H1 (cell line): ENCODE data around the gene MS4A7. TPM values are rescaled to one million over a fixed set of nuclear protein-coding genes. Genes with fewer than 3 reads are reported as not detected.

Source experiments
- CTCF ChIA-PET: fragments of 300-600 bp; sonication (Branson Sonifier 250); formaldehyde crosslinking; loops from one replicate; lab custom pipeline; 2021; ENCODE audit not compliant: partially characterized antibody; lab: Charles Lee
- POLR2A ChIA-PET: fragments of 300-600 bp; sonication (Branson Sonifier 250); formaldehyde crosslinking; loops from one replicate; lab custom pipeline; 2021; ENCODE audit warnings: inconsistent platforms; ENCODE audit not compliant: partially characterized antibody; lab: Charles Lee
- DNase-seq, 2 experiments: peaks; one replicate each; pipeline versions ENCODE4 v3.0.0 to v3.0.0-alpha.2; 2010 to 2022; ENCODE audit warnings: low spot score in 2 of 2, low read depth in 1 of 2, mixed read lengths in 1 of 2
- FAIRE-seq: peaks from 2 replicates; lab custom pipeline; 2011; peaks lifted over from hg19 to GRCh38; lab: Jason Lieb, UNC
- H2AFZ ChIP-seq: 2 replicates; pipeline ENCODE4 v1.8.1; 2012; ENCODE audit warnings: low read length, inconsistent platforms
- H2AK5ac ChIP-seq: 2 replicates; pipeline ENCODE4 v1.6.1; 2013; ENCODE audit warnings: low read depth, low read length
- H2BK120ac ChIP-seq: replicated peaks from 2 replicates; pipeline ENCODE3; 2013; ENCODE audit warnings: low read depth, low read length, inconsistent platforms
- H2BK12ac ChIP-seq: 2 replicates; pipeline ENCODE4 v1.6.1; 2013; ENCODE audit warnings: low read depth, low read length
- H2BK15ac ChIP-seq: 2 replicates; pipeline ENCODE4 v1.6.1; 2013; ENCODE audit warnings: low read length
- H2BK20ac ChIP-seq: 2 replicates; pipeline ENCODE4 v1.6.1; 2013; ENCODE audit warnings: low read length
- H2BK5ac ChIP-seq: 2 replicates; pipeline ENCODE4 v1.6.1; 2013; ENCODE audit warnings: low read depth, low read length
- H3K14ac ChIP-seq: 2 replicates; pipeline ENCODE4 v1.6.1; 2013; ENCODE audit warnings: inconsistent platforms; ENCODE audit not compliant: insufficient read length
- H3K18ac ChIP-seq: 2 replicates; pipeline ENCODE4 v1.6.1; 2013; ENCODE audit warnings: low read length; ENCODE audit errors: extremely low read depth
- H3K23ac ChIP-seq: 2 replicates; pipeline ENCODE4 v1.6.1; 2013; ENCODE audit warnings: inconsistent platforms; ENCODE audit not compliant: insufficient read length
- H3K23me2 ChIP-seq: 2 replicates; pipeline ENCODE4 v1.6.1; 2013; ENCODE audit warnings: low read depth, low read length
- H3K27ac ChIP-seq: 2 replicates; pipeline ENCODE4 v1.6.1; 2011; ENCODE audit warnings: low read depth, low read length, inconsistent platforms
- H3K27me3 ChIP-seq, 4 experiments: replicated peaks in 1 of 4; 1 replicate in 1 of 4; 2 replicates in 3 of 4; pipeline versions ENCODE4 v1.6.1 to v1.8.1; 2011 to 2013; ENCODE audit warnings: low read length in 3 of 4, mild to moderate bottlenecking in 3 of 4, inconsistent platforms in 2 of 4, mixed read lengths in 2 of 4, moderate library complexity in 1 of 4; ENCODE audit not compliant: control insufficient read depth in 3 of 4, insufficient read depth in 3 of 4; ENCODE audit errors: extremely low read depth in 1 of 4
- H3K36me3 ChIP-seq, 4 experiments: 2 replicates each; pipeline versions ENCODE4 v1.6.1 to v1.8.1; 2011 to 2013; ENCODE audit warnings: mild to moderate bottlenecking in 4 of 4, low read length in 3 of 4, moderate library complexity in 2 of 4, control low read depth in 1 of 4, inconsistent platforms in 1 of 4; ENCODE audit not compliant: insufficient read depth in 4 of 4, control insufficient read depth in 2 of 4
- H3K4ac ChIP-seq: replicated peaks from 2 replicates; pipeline ENCODE3; 2013; ENCODE audit warnings: low read length, low read depth, mixed read lengths, inconsistent platforms; ENCODE audit not compliant: insufficient read length
- H3K4me1 ChIP-seq, 4 experiments: replicated peaks in 1 of 4; 1 replicate in 1 of 4; 2 replicates in 3 of 4; pipeline versions ENCODE4 v1.6.1 to v1.8.1; 2011 to 2013; ENCODE audit warnings: low read length in 3 of 4, inconsistent platforms in 2 of 4, mixed read lengths in 1 of 4; ENCODE audit not compliant: insufficient read depth in 4 of 4, control insufficient read depth in 3 of 4
- H3K4me2 ChIP-seq, 2 experiments: 2 replicates each; pipeline versions ENCODE4 v1.6.1 to v1.8.1; 2011 to 2013; ENCODE audit warnings: low read depth in 2 of 2, low read length in 2 of 2, control low read depth in 1 of 2, inconsistent platforms in 1 of 2, mild to moderate bottlenecking in 1 of 2; ENCODE audit not compliant: insufficient read depth in 1 of 2
- H3K4me3 ChIP-seq, 4 experiments: fragments of 200-600, 300-600 bp in 1 of 4; sonication (generic), shearing (Covaris generic), sonication (Bioruptor Twin) in 1 of 4; 2 replicates each; pipeline versions ENCODE4 v1.5.1 to v1.8.1; 2011 to 2016; ENCODE audit warnings: low read length in 4 of 4, low read depth in 3 of 4, control low read depth in 2 of 4, inconsistent platforms in 2 of 4, mild to moderate bottlenecking in 2 of 4, mixed read lengths in 1 of 4, moderate library complexity in 1 of 4; ENCODE audit not compliant: insufficient read depth in 2 of 4; ENCODE audit errors: extremely low read depth in 1 of 4
- H3K56ac ChIP-seq: replicated peaks from 2 replicates; pipeline ENCODE3; 2013; ENCODE audit warnings: low read depth, mild to moderate bottlenecking, mixed read lengths, low read length, inconsistent platforms; ENCODE audit not compliant: insufficient read length
- H3K79me1 ChIP-seq: 2 replicates; pipeline ENCODE4 v1.6.1; 2013; ENCODE audit warnings: low read depth, low read length, control low read depth
- H3K79me2 ChIP-seq, 2 experiments: 2 replicates each; pipeline versions ENCODE4 v1.6.1 to v1.8.1; 2012 to 2013; ENCODE audit warnings: low read length in 2 of 2, mild to moderate bottlenecking in 2 of 2, inconsistent platforms in 1 of 2; ENCODE audit not compliant: insufficient read depth in 2 of 2, control insufficient read depth in 1 of 2
- H3K9ac ChIP-seq, 4 experiments: replicated peaks in 1 of 4; 1 replicate in 1 of 4; 2 replicates in 3 of 4; pipeline versions ENCODE4 v1.6.1 to v1.8.1; 2011 to 2013; ENCODE audit warnings: low read depth in 3 of 4, low read length in 3 of 4, control low read depth in 2 of 4, mild to moderate bottlenecking in 2 of 4, moderate library complexity in 2 of 4, inconsistent platforms in 1 of 4; ENCODE audit errors: extremely low read depth in 1 of 4
- H3K9me3 ChIP-seq, 2 experiments: 2 replicates each; pipeline versions ENCODE4 v1.6.1 to v1.8.1; 2012 to 2013; ENCODE audit warnings: mild to moderate bottlenecking in 2 of 2, moderate library complexity in 2 of 2, control low read depth in 1 of 2, inconsistent platforms in 1 of 2, low read depth in 1 of 2, low read length in 1 of 2, mixed read lengths in 1 of 2; ENCODE audit not compliant: insufficient read depth in 2 of 2
- H4K20me1 ChIP-seq, 2 experiments: replicated peaks in 1 of 2; 2 replicates each; pipeline versions ENCODE3 to v1.8.1; 2011 to 2013; ENCODE audit warnings: inconsistent platforms in 2 of 2, low read length in 2 of 2, mild to moderate bottlenecking in 1 of 2; ENCODE audit not compliant: insufficient read depth in 2 of 2, control insufficient read depth in 1 of 2
- H4K5ac ChIP-seq: 2 replicates; pipeline ENCODE4 v1.6.1; 2013; ENCODE audit warnings: low read length, low read depth, mixed read lengths, inconsistent platforms; ENCODE audit not compliant: insufficient read length
- H4K8ac ChIP-seq: 2 replicates; pipeline ENCODE4 v1.8.0; 2013; ENCODE audit warnings: mild to moderate bottlenecking, moderate library complexity, low read length, inconsistent platforms; ENCODE audit not compliant: insufficient read depth; ENCODE audit errors: extremely low read depth
- H4K91ac ChIP-seq: replicated peaks from 2 replicates; pipeline ENCODE3; 2013; ENCODE audit warnings: low read length, mixed read lengths, inconsistent platforms; ENCODE audit not compliant: insufficient read length
- CTBP2 ChIP-seq: IDR thresholded peaks from 2 replicates; pipeline ENCODE4 v1.7.0; 2011; ENCODE audit warnings: borderline replicate concordance, mild to moderate bottlenecking, moderate library complexity, mixed read lengths, low read length; ENCODE audit not compliant: insufficient read depth, insufficient read length
- EZH2 ChIP-seq: fragments of 200-600 bp; sonication (generic); IDR thresholded peaks from 2 replicates; pipeline ENCODE4 v1.7.1; 2012; ENCODE audit warnings: low read depth, mild to moderate bottlenecking, moderate library complexity, low read length, inconsistent platforms; ENCODE audit not compliant: severe bottlenecking
- KDM1A ChIP-seq: fragments of 200-600, 300-600 bp; sonication (generic); IDR thresholded peaks from 2 replicates; pipeline ENCODE4 v1.7.1; 2016; ENCODE audit warnings: mild to moderate bottlenecking, low read length, borderline replicate concordance
- KDM4A ChIP-seq: IDR thresholded peaks from one replicate; pipeline ENCODE4 v1.7.1; 2012; ENCODE audit warnings: low read depth, mild to moderate bottlenecking, moderate library complexity, low read length, inconsistent platforms; ENCODE audit not compliant: severe bottlenecking
- POLR2A ChIP-seq, 2 experiments: IDR thresholded peaks; 1 replicate in 1 of 2; 2 replicates in 1 of 2; pipeline ENCODE4 v1.6.1; 2011; ENCODE audit warnings: low read depth in 2 of 2, low read length in 2 of 2, mild to moderate bottlenecking in 2 of 2; ENCODE audit errors: control extremely low read depth in 1 of 2
- RXRA ChIP-seq: IDR thresholded peaks from 2 replicates; pipeline ENCODE4 v1.6.1; 2011; ENCODE audit warnings: low read depth, mild to moderate bottlenecking, low read length, moderate library complexity; ENCODE audit not compliant: insufficient read depth
- SAP30 ChIP-seq: fragments of 300-600 bp; sonication (generic); IDR thresholded peaks from 2 replicates; pipeline ENCODE4 v1.7.1; 2012; ENCODE audit warnings: low read length, moderate library complexity, mild to moderate bottlenecking, inconsistent platforms; ENCODE audit not compliant: insufficient read depth, insufficient replicate concordance
- SP4 ChIP-seq: IDR thresholded peaks from 2 replicates; pipeline ENCODE4 v1.6.1; 2012; ENCODE audit warnings: low read length, inconsistent platforms
- TAF7 ChIP-seq: optimal IDR thresholded peaks from 2 replicates; pipeline ENCODE3; 2011; ENCODE audit warnings: low read depth, mild to moderate bottlenecking, inconsistent platforms, low read length, moderate library complexity, borderline replicate concordance
- WGBS, 2 experiments: shearing (Covaris generic) in 1 of 2; methylation state at CpG; one replicate each; pipeline versions ENCODE4 v1.1.6 to v1.1.7; 2013 to 2015; ENCODE audit warnings: low lambda C conversion rate in 2 of 2, mixed read lengths in 2 of 2, inconsistent platforms in 1 of 2, low coverage in 1 of 2, missing lambda C conversion rate in 1 of 2; ENCODE audit not compliant: insufficient replicate concordance in 2 of 2, insufficient coverage in 1 of 2, insufficient read length in 1 of 2; ENCODE audit errors: extremely low coverage in 1 of 2, missing lambda C conversion rate in 1 of 2; 5-methylcytosine and 5-hydroxymethylcytosine counted together
- long read RNA-seq, 2 experiments: library from RNA in 1 of 2; library from capped mRNA in 1 of 2; stranded (forward); transcript quantifications; one replicate each; pipeline ENCODE4 v2.0.0, GENCODE V29; 2021; ENCODE audit warnings: inconsistent platforms in 1 of 2
- polyA minus RNA-seq, 3 experiments: library from RNA; depleted of rRNA, polyadenylated mRNA; stranded (reverse); fragments of >200 nt; gene quantifications; 1 replicate in 2 of 3; 2 replicates in 1 of 3; pipeline ENCODE4 v1.2.3, GENCODE V29; 2011
- polyA plus RNA-seq, 7 experiments: library from polyadenylated mRNA; depleted of rRNA in 3 of 7; stranded (reverse) in 5 of 7; unstranded in 2 of 7; fragments of >200 nt in 5 of 7; fragments of 200-250 nt in 2 of 7; gene quantifications; 1 replicate in 5 of 7; 2 replicates in 1 of 7; 4 replicates in 1 of 7; pipeline versions ENCODE4 v1.2.1 to v1.2.3, GENCODE V29; 2011 to 2013; ENCODE audit warnings: missing spikeins in 2 of 7, mixed read lengths in 2 of 7
- total RNA-seq: library from RNA; stranded (reverse); fragmentation: NEBNext Ultra II Directional; extraction: Animal tissue kit (Norgen Biotek cat#: 25700); gene quantifications from 2 replicates; pipeline ENCODE4 v1.2.1, GENCODE V29; 2021

Gene MS4A7, protein sequence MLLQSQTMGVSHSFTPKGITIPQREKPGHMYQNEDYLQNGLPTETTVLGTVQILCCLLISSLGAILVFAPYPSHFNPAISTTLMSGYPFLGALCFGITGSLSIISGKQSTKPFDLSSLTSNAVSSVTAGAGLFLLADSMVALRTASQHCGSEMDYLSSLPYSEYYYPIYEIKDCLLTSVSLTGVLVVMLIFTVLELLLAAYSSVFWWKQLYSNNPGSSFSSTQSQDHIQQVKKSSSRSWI
- not detected in 2 replicates for total RNA-seq
- 0.05 TPM in 1 of 2 replicates, not detected in the other for polyA plus RNA-seq (2011; rRNA removed)
- not detected for polyA plus RNA-seq (2011; cell fraction: cytosol; rRNA removed)
- polyA plus RNA-seq (2011; cell fraction: nucleus; rRNA removed): not detected
- not detected in 4 replicates for polyA plus RNA-seq (2012, experiment 1 of 2)
- polyA plus RNA-seq (2012, experiment 2 of 2): not detected
- 0.08 TPM for polyA plus RNA-seq (2013, experiment 1 of 2)
- polyA plus RNA-seq (2013, experiment 2 of 2): not detected
- polyA minus RNA-seq (2011; rRNA and poly(A)+ RNA removed): not detected in 2 replicates
- polyA minus RNA-seq (2011; cell fraction: cytosol; rRNA and poly(A)+ RNA removed): not detected
- polyA minus RNA-seq (2011; cell fraction: nucleus; rRNA and poly(A)+ RNA removed): not detected
- long read RNA-seq, experiment 1: 0 reads
- long read RNA-seq, experiment 2: 0 reads

DNA sequence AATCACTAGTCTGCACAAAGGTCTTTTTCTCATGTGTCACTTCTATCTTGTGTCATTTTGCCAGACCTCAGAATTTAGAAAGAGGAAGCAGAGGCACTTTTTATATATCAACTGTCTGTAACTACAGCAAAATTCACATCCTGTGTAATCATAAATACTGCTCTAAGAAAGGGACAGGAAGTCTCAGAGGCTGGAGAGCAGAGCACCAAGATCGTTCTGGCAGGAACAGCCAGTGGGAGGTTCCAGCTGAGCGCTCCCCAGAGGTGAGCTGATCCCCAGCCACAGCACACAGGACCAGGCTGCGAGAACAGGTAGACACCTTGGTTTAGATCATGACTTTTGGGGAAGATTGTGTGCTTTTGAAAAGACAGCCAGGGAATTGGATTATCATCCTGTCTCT, at the start of gene MS4A7:
Gene MS4A7, plus strand, starts transcription at position 179 of the 400 bp plus-strand sequence. CDS start 4,610 bp downstream, outside the sequence.
- H3K4me3 ChIP-seq: no peak within 1 kb of the TSS
- H3K27me3 ChIP-seq: no peaks in the 10 kb centered on the region
- H3K56ac ChIP-seq: no peak within 1 kb of the TSS
- no peak within 1 kb of the TSS for H3K4me2 ChIP-seq
- no peak within 1 kb of the TSS for H3K14ac ChIP-seq
- H2BK12ac ChIP-seq: no peak within 1 kb of the TSS
- H3K4ac ChIP-seq: no peak within 1 kb of the TSS
- ChIA-PET CTCF (interaction anchor here (1.6 kb wide), 1 partner anchor 15 kb away, joined by 4 read pairs; no protein-coding TSS in a partner anchor), POLR2A (no interaction called here)
- no peak within 1 kb of the TSS for H2AFZ ChIP-seq
- H3K9ac ChIP-seq: no peak within 1 kb of the TSS
- no peaks in the 10 kb centered on the region for H3K9me3 ChIP-seq
- H2BK15ac ChIP-seq: no peak within 1 kb of the TSS
- H2BK5ac ChIP-seq: no peak within 1 kb of the TSS
- no peak within 1 kb of the TSS for H4K91ac ChIP-seq
- H3K18ac ChIP-seq: no peak within 1 kb of the TSS
- H3K36me3 ChIP-seq: no peaks in the 10 kb centered on the region
- H3K4me1 ChIP-seq: no peaks in the 10 kb centered on the region
- no peak for FAIRE-seq
- no peak for DNase-seq
- H3K79me1 ChIP-seq: no peaks in the 10 kb centered on the region
- no peak within 1 kb of the TSS for H3K23ac ChIP-seq
- no peaks in the 10 kb centered on the region for H4K20me1 ChIP-seq
- peak within 1 kb of the TSS; percentile 71; the same call in 1 of the 2 replicates for H4K8ac ChIP-seq
- H2AK5ac ChIP-seq: no peak within 1 kb of the TSS
- no peak within 1 kb of the TSS for H3K27ac ChIP-seq
- no peaks in the 10 kb centered on the region for H3K23me2 ChIP-seq
- H4K5ac ChIP-seq: no peak within 1 kb of the TSS
- H2BK20ac ChIP-seq: no peak within 1 kb of the TSS
- no peaks in the 10 kb centered on the region for H3K79me2 ChIP-seq
- 87% methylated on average over 3 of the region's 3 CpGs; no CpG with 5 or more reads in 1 of the 2 experiments for WGBS, 2 experiments
- no peak within 1 kb of the TSS for H2BK120ac ChIP-seq
- TF ChIP-seq RXRA: no peak
- no peak for TF ChIP-seq POLR2A (IDR thresholded peaks at IDR 0.05; ENCODE audit: control extremely low read depth in 1 of 2, low read depth in 2 of 2, low read length in 2 of 2)
- no peak for TF ChIP-seq SP4
- no peak for TF ChIP-seq CTBP2
- TF ChIP-seq TAF7: no peak
- TF ChIP-seq EZH2: no peak
- no peak for TF ChIP-seq SAP30
- no peak for TF ChIP-seq KDM1A
- no peak for TF ChIP-seq KDM4A
